DMS 273 (cell line): Measurements from ENCODE around the gene BUB1.
"Not testable (repeated sequence)": the region's sequence is repeated elsewhere in the genome, so short reads cannot be mapped to it uniquely, and the experiment has no call there.

Experiments used
- DNase-seq: peaks from one replicate; lab custom pipeline; 2025; ENCODE audit not compliant: unreplicated experiment; lab: John Stamatoyannopoulos, UW

BUB1 gene

DNA sequence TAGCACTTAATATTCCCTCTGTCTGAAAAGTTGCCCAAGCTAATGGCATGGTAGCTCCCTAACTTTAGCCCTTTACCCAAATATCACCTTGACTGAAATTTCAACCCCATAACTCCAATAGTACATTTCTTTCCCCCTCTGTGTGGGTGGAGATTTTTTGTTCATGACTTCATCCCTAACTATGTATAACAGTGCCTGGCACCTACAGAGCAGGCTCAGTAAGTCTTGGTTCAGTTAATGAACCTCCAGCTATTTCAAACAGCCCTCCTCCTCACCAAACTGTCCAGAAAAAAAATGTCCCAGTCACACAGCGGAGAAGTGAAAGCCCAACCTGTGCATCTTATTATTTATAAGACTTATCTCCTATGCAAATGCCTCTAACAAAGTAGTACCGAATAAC, 18.6 kb downstream of the BUB1 start:
- no peak for DNase-seq

DNA sequence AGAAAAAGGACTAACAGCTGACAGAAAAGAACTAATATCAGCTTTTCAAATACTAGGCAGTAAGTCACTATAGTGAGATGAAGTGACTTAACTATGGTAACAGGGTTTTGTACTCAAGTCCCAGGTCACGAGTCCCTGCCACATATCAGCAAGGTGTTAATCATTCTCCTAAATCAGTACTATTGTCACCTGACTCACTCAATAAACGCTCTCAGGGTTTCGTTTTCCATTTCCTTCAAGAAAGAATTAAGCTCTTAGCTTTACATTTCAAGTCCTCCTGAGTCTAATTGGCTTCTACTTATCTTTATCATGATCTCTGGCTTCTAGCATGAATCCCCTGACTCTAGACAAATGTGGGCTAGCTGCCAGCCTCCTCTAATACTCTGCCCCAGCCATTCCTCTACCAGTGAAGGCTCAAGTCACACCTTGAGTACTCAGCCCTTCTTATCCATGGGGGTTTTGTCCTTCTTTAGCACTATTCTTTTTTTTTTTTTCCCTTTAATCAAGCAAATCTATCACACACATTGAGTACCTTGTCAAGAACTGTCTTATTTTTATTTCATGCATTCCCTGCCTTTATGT, 20.0 kb downstream of the BUB1 start:
- no peak for DNase-seq

- no peak for DNase-seq
Observed at GRCh38 chr2:110655701-110656100, 22.2 kb downstream of the BUB1 start.

DNA sequence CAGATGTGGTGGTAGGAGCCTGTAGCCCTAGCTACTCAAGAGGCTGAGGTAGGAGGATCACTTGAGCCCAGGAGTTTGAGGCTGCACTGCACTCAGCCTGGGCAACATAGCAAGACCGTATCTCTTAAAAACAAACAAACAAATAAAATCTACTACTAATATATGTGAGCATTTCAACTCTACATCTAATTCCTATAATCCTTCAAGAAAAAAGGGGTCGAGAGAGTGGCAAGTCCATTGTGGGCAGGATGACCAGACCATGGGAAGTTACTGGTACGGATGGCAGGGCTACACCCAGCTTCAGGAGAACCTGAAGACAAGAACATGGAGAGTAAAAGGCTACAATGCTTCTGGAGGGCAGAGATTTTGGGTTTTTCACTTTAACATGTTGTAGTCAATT, 24.0 kb downstream of the BUB1 start:
- DNase-seq: no peak

DNA sequence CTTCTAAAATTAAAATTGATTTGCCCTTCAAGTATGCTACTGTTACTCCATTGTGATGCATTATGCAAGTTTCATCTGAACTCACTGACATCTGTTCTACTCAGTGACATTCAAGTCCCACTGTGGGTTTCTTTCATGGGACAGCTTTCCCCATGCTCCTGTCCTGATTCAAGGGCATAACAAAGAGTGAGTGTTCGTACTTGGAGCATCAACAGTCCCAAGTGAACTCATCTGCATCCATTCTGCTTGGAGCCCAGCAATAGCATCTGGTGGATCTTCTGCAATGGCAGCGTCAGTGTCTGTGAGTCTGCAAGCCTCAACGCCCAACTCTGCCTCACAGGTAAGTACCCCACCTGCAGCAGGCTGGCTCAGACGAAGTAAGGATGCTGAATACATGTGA, 27.5 kb downstream of the BUB1 start:
- DNase-seq: no peak

DNA sequence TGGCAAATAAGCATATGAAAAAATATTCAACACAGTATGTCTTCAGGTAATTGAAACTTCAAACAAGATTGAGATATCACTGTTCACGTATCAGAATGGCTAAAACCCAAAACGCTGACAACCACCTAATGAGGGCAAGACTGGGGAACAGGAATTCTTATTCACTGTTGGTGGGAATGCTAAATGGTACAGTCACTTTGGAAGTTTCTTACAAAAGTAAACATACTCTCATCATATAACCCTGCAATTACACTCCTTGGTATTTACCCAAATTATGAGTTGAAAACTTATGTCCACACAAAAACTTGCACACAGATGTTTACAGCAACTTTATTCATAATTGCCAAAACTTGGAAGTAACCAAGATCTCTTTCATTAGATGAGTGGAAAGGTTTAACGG, 30.1 kb downstream of the BUB1 start:
- no peak for DNase-seq

GRCh38 chr2:110645616-110646015, 32.2 kb downstream of the BUB1 start:
- no peak for DNase-seq

- DNase-seq: no peak
Observed at GRCh38 chr2:110644357-110644756, 33.5 kb downstream of the BUB1 start.

- no peak for DNase-seq
Observed at GRCh38 chr2:110642360-110642759, 35.5 kb downstream of the BUB1 start.

- peak; percentile 2 for DNase-seq
Observed at GRCh38 chr2:110639972-110640371, 37.9 kb downstream of the BUB1 start.

- no peak for DNase-seq
Observed at GRCh38 chr2:110638952-110639695, 38.7 kb downstream of the BUB1 start.

DNA sequence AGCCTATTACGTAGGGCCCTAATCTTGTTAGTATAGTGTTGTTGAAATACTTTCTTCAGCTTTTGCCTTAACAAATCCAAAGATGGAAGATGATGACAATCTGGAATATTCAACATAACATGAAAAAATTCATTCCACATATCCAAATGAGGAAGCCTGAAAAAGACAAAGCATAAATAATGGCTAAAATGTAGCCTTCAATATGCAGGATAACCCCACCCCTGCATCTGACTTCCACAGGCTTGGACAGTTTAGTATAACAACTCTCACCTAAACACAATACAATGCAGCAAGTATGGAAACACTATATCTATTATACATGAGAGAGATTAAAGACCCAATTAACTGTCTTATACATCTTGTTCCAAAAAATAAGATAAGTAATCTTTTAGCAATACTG, 39.9 kb downstream of the BUB1 start:
- DNase-seq: no peak

- DNase-seq: no peak
Observed at GRCh38 chr2:110637093-110637492, 40.8 kb downstream of the BUB1 start.

DNA sequence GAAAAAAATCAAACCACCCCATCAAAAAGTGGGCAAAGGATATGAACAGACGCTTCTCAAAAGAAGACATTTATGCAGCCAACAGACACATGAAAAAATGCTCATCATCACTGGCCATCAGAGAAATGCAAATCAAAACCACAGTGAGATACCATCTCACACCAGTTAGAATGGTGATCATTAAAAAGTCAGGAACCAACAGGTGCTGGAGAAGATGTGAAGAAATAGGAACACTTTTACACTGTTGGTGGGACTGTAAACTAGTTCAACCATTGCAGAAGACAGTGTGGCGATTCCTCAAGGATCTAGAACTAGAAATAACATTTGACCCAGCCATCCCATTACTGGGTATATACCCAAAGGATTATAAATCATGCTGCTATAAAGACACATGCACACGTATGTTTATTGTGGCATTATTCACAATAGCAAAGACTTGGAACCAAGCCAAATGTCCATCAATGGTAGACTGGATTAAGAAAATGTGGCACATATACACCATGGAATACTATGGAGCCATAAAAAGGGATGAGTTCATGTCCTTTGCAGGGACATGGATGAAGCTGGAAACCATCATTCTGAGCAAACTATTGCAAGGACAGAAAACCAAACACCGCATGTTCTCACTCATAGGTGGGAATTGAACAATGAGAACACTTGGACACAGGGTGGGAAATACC, 41.8 kb downstream of the BUB1 start:
- DNase-seq: not testable (repeated sequence)

DNA sequence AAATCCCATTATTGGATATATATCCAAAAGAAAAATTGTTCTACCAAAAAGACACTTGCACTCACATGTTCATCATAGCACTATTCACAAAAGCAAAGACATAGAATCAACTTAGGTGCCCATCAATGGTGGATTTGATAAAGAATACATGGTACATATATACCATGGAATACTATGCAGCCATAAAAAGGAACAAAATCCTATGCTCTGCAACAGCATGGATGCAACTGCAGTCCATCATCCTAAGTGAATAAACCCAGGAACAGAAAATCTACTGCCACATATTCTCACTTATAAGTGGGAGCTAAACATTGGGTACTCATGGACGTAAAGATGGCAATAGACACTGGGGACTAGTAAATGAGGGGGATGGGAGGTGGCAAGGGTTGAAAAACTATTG, 50.5 kb downstream of the BUB1 start:
- DNase-seq: not testable (repeated sequence)

DNA sequence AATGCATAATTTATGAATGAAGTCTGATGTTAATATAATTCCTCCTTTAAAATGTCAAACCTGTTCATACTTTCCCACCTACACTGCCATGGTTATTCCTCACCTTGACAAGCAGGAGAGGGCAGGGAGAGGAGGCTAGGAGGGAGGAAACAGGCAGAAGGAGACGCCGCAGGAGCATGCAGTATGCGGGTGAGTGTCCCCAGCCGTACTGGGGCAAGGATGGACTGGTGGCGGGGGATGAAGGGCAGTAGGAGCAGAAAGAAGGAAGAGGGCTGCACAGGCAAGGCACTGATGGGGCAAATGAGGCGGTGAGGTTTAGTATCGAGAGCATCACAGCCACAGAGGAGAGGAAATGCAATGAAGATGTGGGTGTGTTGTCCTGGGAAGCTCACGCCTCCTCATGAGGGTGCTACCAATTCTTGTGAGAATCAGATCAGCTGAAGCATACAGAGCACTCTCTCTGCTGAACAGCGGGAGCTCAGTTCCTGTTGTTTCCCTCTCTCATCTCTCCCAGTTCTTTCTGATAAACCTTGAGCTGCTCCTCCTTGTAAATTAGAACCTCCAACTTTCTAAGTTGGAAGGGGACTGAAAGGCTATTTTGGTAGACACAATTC, 58.4 kb downstream of the BUB1 start:
- not testable (repeated sequence) for DNase-seq

- DNase-seq: not testable (repeated sequence)
Observed at GRCh38 chr2:110613927-110614326, 63.9 kb downstream of the BUB1 start.

- DNase-seq: not testable (repeated sequence)
Observed at GRCh38 chr2:110610613-110611250, 67.1 kb downstream of the BUB1 start.

GRCh38 chr2:110609843-110610612, 67.8 kb downstream of the BUB1 start:
- not testable (repeated sequence) for DNase-seq

- not testable (repeated sequence) for DNase-seq
Observed at GRCh38 chr2:110608788-110609502, 68.9 kb downstream of the BUB1 start.
